ENCODE data around the gene GP9.
"Not testable (repeated sequence)": the region's sequence is repeated elsewhere in the genome, so short reads cannot be mapped to it uniquely, and the experiment has no call there.

The GP9 gene

DNA sequence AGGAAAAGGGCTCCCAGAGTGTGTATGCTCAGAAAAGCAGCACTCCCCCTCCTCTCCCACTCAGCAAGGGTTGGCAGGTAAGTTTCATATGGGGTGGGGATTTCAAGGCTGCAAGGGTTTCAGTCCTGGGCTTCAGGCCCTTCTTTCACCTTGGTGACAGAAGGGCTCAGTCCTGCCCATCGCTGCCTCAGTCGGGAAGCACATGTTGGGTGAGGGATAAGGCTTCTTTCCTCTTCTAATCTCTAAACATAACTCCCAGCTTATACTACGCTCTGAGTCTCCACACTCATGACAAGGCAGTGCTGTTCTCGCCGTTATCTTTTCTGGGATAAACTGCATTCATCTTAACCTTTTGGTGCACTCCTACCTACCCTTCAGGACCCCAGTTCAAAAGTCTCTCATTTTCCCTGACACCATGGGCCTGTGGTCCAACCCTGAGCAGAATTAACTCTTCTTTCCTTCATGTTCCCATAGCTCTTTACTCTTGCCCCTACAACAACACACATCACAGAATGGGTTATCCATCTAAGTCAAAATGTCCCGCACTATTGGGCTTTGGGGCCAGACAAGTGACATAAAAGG is 44.0 kb downstream of the GP9 start:
- H3K4me3 ChIP-seq, result no peak overlapping the region
- no peak for DNase-seq (ENCODE audit: low spot score)
- no peak overlapping the region for H3K27ac ChIP-seq
- TF ChIP-seq, protein P1, sequence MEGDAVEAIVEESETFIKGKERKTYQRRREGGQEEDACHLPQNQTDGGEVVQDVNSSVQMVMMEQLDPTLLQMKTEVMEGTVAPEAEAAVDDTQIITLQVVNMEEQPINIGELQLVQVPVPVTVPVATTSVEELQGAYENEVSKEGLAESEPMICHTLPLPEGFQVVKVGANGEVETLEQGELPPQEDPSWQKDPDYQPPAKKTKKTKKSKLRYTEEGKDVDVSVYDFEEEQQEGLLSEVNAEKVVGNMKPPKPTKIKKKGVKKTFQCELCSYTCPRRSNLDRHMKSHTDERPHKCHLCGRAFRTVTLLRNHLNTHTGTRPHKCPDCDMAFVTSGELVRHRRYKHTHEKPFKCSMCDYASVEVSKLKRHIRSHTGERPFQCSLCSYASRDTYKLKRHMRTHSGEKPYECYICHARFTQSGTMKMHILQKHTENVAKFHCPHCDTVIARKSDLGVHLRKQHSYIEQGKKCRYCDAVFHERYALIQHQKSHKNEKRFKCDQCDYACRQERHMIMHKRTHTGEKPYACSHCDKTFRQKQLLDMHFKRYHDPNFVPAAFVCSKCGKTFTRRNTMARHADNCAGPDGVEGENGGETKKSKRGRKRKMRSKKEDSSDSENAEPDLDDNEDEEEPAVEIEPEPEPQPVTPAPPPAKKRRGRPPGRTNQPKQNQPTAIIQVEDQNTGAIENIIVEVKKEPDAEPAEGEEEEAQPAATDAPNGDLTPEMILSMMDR (IDR thresholded peaks at IDR 0.05), result no peak

DNA sequence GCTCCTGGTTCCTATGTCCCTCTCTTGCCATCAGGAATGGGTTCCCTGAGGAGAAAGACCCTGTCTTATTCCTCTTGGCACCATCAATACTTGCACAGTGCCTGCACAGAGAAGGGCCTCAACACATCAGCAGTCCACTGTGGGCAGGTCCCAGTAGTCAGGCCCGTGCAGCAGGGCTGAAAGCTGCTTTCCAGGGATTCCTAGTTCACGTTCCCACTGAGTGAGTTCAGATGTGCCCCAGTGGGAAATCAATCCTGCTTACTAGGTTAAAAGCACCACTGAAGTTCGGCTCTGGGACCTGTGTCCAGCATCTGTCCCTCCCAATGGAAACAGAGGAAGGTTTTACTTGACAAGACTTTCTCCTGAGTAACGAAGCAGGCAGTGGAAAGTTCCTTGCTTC is 45.3 kb downstream of the GP9 start:
- no peak for DNase-seq (ENCODE audit: low spot score)
- Histone ChIP-seq H3K4me3 (no peak overlapping the region), H3K27ac (no peak overlapping the region)
- TF ChIP-seq, protein P1 (IDR thresholded peaks at IDR 0.05), result no peak

DNA sequence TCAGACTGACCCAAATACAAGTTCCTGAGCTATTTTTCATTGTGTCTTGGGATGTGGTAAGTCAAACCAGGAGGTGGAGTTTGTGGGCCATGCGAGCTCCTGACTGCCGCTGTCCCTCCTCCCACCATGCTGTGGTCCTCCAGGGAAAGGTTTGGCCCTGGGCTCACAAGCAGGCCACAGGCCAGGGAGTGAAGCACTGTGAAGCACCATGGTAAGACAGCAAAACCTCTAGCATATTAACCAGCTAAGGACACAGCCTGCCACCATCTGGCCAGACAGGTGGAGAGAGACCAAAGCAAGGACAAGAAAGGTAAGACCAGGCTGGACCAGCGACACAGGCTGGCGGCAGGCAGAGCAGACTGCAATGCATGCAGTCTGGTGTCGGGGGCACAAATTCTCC is 45.7 kb downstream of the GP9 start:
- no peak overlapping the region for H3K27ac ChIP-seq
- TF ChIP-seq, protein P1 (IDR thresholded peaks at IDR 0.05), result no peak
- H3K4me3 ChIP-seq, result no peak overlapping the region
- no peak for DNase-seq (ENCODE audit: low spot score)

DNA sequence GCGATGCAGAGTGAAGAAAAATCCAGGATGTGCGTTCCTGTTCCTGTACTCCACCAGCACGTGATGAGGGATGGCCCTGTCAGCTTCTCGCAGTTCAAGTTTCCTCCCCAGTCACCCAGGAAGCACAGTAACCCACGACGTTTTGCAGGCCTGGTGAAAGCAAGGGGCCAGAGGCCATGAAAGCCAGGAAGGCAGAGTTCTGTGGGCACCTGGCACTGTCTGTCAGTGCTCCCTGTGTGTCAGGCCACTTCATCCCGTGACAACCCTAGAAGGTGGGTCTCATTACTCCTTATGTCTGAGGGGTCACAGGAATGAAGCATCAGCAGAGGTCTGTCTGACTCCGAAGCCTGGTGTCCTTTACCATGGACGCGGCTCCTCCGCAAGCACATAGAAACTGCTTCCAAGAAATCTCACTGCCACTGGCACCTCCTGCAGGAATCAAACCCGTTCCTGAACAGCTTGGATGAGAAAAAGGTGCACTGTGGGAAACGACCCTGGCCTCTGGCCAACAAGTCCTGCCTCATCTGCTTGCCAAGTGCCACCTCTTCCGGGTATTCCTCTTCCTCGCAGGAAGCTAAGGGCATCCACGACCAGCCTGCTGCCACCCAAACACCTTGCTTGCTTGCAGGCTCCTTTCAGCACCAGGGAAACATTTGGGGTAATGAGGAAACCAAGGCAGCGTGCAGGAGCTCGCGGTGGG is 46.4 kb downstream of the GP9 start:
- no peak overlapping the region for H3K27ac ChIP-seq
- TF ChIP-seq, protein P1 (IDR thresholded peaks at IDR 0.05), result no peak
- no peak overlapping the region for H3K4me3 ChIP-seq
- DNase-seq (ENCODE audit: low spot score), result no peak

DNA sequence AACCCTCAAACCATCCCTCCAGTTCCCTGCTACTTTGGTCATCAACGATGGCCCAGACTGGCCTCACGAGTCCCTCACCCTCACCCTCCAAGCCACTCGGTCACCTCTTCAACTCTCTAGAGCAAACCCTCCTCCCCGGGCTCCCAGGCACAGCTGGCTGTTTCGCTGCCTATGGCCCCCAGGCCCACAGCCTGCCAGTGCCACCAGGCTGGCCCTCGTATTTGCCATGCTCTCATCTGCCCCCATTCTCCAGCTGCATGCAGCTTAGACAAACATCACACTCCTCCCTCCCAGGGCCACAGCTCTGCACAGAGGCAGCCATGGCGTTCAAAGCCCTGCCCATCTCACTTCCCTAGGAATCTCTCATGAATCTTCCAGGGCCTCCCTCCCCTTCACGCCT is 47.2 kb downstream of the GP9 start:
- no peak overlapping the region for H3K27ac ChIP-seq
- H3K4me3 ChIP-seq, result no peak overlapping the region
- TF ChIP-seq, protein P1 (IDR thresholded peaks at IDR 0.05), result no peak
- DNase-seq (ENCODE audit: low spot score), result no peak

DNA sequence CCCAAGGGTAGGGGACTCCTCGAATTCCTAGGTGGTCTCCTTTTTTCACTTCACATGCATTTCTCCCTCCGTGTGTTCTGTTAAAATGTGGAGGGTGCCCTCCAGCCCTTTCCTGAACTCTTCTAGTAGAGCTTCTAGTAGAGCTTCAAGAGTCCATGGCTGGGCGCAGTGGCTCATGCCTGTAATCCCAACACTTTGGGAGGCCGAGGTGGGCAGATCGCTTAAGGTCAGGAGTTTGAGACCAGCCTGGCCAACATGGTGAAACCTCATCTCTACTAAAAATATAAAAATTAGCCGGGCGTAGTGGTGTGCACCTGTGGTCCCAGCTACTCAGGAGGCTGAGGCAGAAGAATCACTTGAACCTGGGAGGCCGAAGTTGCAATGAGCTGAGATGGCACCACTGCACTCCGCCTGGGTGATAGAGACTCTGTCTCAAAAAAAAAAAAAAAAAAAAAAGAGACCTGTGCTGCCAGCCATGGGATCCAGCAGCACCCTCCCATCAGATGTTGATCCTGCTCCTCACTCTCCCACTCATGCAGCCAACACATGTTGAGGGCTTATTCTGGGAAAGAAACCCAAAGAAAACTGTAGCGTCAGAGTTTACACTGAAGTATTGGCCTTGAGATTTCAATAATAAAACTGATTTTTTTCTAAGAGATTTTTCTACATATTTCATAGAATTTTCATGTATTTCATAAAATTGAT is 50.6 kb downstream of the GP9 start:
- not testable (repeated sequence) for H3K4me3 ChIP-seq; DNase-seq (ENCODE audit: low spot score); H3K27ac ChIP-seq

All from coronary artery (tissue), 2 donors.